Measurements from ENCODE around the gene AKAP3. TPM values are rescaled to one million over a fixed set of nuclear protein-coding genes. Genes with fewer than 3 reads are reported as not detected.

AKAP3 gene
- total RNA-seq, 2 donors from 2014 or later: 3.4 to 8.2 TPM

GRCh38 chr12:4628406-4628805 lies 20.4 kb downstream of the AKAP3 start:
- 79 to 92% methylated on average over 10 of the region's 10 CpGs for WGBS, 2 donors
- DNase-seq (no peak), ATAC-seq (no peak)
- Histone ChIP-seq H3K9me3 (no peaks in the 10 kb centered on the region), H3K27ac (no peak overlapping the region), H3K4me3 (no peak overlapping the region), H3K4me1 (no peaks in the 10 kb centered on the region), H3K27me3 (no peaks in the 10 kb centered on the region), H3K36me3 (replicated peaks in 1 of 2; ENCODE audit: insufficient read depth in 1 of 2, low read depth in 2 of 2) (no peaks in the 10 kb centered on the region)
- TF ChIP-seq, protein P1, sequence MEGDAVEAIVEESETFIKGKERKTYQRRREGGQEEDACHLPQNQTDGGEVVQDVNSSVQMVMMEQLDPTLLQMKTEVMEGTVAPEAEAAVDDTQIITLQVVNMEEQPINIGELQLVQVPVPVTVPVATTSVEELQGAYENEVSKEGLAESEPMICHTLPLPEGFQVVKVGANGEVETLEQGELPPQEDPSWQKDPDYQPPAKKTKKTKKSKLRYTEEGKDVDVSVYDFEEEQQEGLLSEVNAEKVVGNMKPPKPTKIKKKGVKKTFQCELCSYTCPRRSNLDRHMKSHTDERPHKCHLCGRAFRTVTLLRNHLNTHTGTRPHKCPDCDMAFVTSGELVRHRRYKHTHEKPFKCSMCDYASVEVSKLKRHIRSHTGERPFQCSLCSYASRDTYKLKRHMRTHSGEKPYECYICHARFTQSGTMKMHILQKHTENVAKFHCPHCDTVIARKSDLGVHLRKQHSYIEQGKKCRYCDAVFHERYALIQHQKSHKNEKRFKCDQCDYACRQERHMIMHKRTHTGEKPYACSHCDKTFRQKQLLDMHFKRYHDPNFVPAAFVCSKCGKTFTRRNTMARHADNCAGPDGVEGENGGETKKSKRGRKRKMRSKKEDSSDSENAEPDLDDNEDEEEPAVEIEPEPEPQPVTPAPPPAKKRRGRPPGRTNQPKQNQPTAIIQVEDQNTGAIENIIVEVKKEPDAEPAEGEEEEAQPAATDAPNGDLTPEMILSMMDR (IDR thresholded peaks at IDR 0.05): no peak
- no peak for TF ChIP-seq POLR2A (IDR thresholded peaks at IDR 0.05)
- intact Hi-C loops (cut with DNase I): no loop called here

DNA sequence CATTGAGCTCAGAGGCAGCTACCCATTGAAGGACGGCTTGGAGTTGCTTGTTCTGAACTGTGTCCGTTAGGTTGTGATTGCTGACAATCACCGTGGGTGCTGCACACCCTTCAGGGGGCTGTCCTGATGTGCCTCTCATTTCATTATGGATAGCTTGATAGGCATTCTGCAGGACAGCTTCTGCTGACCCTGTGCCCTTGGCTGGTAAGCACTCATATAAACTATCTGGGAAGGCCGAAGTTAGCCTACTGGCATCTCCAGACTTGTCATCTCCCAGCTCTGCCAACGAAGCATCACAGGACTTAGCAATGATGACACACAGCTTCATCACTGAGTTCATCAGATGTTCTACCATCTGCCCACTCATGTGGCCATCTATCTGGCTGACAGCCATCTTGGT lies 22.3 kb downstream of the AKAP3 start:
- WGBS, 2 donors: 70 to 91% methylated on average over 4 to 5 of the region's 5 CpGs
- Histone ChIP-seq H3K36me3 (replicated peaks in 1 of 2; ENCODE audit: insufficient read depth in 1 of 2, low read depth in 2 of 2) (no peaks in the 10 kb centered on the region), H3K9me3 (no peaks in the 10 kb centered on the region), H3K27me3 (no peaks in the 10 kb centered on the region), H3K27ac (no peak overlapping the region), H3K4me1 (no peaks in the 10 kb centered on the region), H3K4me3 (no peak overlapping the region)
- intact Hi-C loops (cut with DNase I): no loop called here
- DNase-seq (no peak), ATAC-seq (no peak)
- TF ChIP-seq, protein P1 (IDR thresholded peaks at IDR 0.05): no peak
- TF ChIP-seq POLR2A (IDR thresholded peaks at IDR 0.05): no peak

DNA sequence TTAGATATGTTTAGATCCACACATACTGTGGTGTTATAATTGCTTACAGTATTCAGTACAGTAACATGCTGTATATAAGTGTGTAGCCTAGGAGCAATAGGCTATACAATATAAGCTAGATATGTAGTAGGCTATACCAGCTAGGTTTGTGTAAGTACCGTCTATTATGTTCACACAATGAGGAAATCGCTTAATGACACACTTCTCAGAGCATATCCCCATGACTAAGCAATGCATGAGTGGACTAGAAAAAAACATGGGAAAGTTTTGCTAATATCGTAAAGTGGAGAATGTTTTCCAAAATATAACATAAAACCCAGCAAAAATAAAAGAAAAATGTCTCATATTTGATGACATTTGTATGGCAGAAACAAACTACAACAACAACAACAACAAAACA lies 27.3 kb downstream of the AKAP3 start:
- intact Hi-C loops (cut with DNase I): no loop called here
- 77 to 99% methylated on average over 3 of the region's 3 CpGs for WGBS, 2 donors

GRCh38 chr12:4615667-4616066 lies 33.2 kb downstream of the AKAP3 start:
- Histone ChIP-seq H3K36me3 (replicated peaks in 1 of 2; ENCODE audit: insufficient read depth in 1 of 2, low read depth in 2 of 2) (peaks cover 4 to 22% of the 10 kb centered on the region in 2 donors), H3K4me3 (no peak overlapping the region), H3K9me3 (no peaks in the 10 kb centered on the region), H3K4me1 (no peaks in the 10 kb centered on the region), H3K27ac (no peak overlapping the region), H3K27me3 (no peaks in the 10 kb centered on the region)
- DNase-seq: no peak
- intact Hi-C loops (cut with DNase I): no loop called here
- 91 to 92% methylated on average over 9 of the region's 9 CpGs for WGBS, 2 donors
- no peak for TF ChIP-seq POLR2A (IDR thresholded peaks at IDR 0.05)
- TF ChIP-seq, protein P1 (IDR thresholded peaks at IDR 0.05): no peak
- ATAC-seq: no peak

More for the DNA sequence above, 27.3 kb downstream of the AKAP3 start:
- Histone ChIP-seq H3K36me3 (replicated peaks in 1 of 2; ENCODE audit: insufficient read depth in 1 of 2, low read depth in 2 of 2) (no peaks in the 10 kb centered on the region), H3K4me3 (no peak overlapping the region), H3K27me3 (no peaks in the 10 kb centered on the region), H3K4me1 (no peaks in the 10 kb centered on the region), H3K9me3 (no peaks in the 10 kb centered on the region), H3K27ac (no peak overlapping the region)
- no peak for TF ChIP-seq POLR2A (IDR thresholded peaks at IDR 0.05)
- TF ChIP-seq, protein P1 (IDR thresholded peaks at IDR 0.05): no peak
- DNase-seq (no peak), ATAC-seq (no peak)

GRCh38 chr12:4610481-4610880 lies 38.4 kb downstream of the AKAP3 start:
- no peak overlapping the region for H3K4me3 ChIP-seq
- no peak for TF ChIP-seq POLR2A (IDR thresholded peaks at IDR 0.05)
- TF ChIP-seq, protein P1 (IDR thresholded peaks at IDR 0.05): no peak
- DNase-seq (no peak), ATAC-seq (no peak)
- no peak overlapping the region for H3K27ac ChIP-seq
- peaks cover 16% of the 10 kb centered on the region for H3K4me1 ChIP-seq
- intact Hi-C loops (cut with DNase I): no loop called here
- WGBS, 2 donors: 66% methylated on average over 4 of the region's 4 CpGs
- no peaks in the 10 kb centered on the region for H3K27me3 ChIP-seq
- peaks cover 7 to 27% of the 10 kb centered on the region in 2 donors for H3K36me3 ChIP-seq (replicated peaks in 1 of 2; ENCODE audit: insufficient read depth in 1 of 2, low read depth in 2 of 2)
- H3K9me3 ChIP-seq: no peaks in the 10 kb centered on the region
